ENCODE results near the gene BFAR.
"Not testable (repeated sequence)": the region's sequence is repeated elsewhere in the genome, so short reads cannot be mapped to it uniquely, and the experiment has no call there.

BFAR gene

GRCh38 chr16:14701859-14702258, 69.1 kb downstream of the BFAR start:
- H3K4me1 Mint-ChIP-seq; H3K4me3 Mint-ChIP-seq; DNase-seq; H3K9me3 Mint-ChIP-seq; ATAC-seq; H3K27me3 Mint-ChIP-seq; H3K36me3 Mint-ChIP-seq (ENCODE audit: low read depth); H3K27ac Mint-ChIP-seq: not testable (repeated sequence)

GRCh38 chr16:14702672-14703071, 69.9 kb downstream of the BFAR start:
- H3K4me3 Mint-ChIP-seq; H3K9me3 Mint-ChIP-seq; H3K4me1 Mint-ChIP-seq; H3K27me3 Mint-ChIP-seq; DNase-seq; H3K27ac Mint-ChIP-seq; H3K36me3 Mint-ChIP-seq (ENCODE audit: low read depth): not testable (repeated sequence)
- peak; percentile 12 for ATAC-seq

- not testable (repeated sequence) for H3K9me3 Mint-ChIP-seq; H3K36me3 Mint-ChIP-seq (ENCODE audit: low read depth); H3K27ac Mint-ChIP-seq; DNase-seq; H3K4me1 Mint-ChIP-seq; H3K4me3 Mint-ChIP-seq; H3K27me3 Mint-ChIP-seq
- peak; percentile 99 for ATAC-seq
These were observed 70.6 kb downstream of the BFAR start, which contains the start of gene NPIPA3 for GRCh38 chr16:14703156-14704011. Gene NPIPA3, plus strand, starts transcription at chr16:14703411. Its CDS starts 5,533 bp downstream, at chr16:14708944.

Measured in activated naive CD8-positive, alpha-beta T cell treated with anti-CD3 and anti-CD28 coated beads, Interleukin-2, amount 50 U/mL, for 24 hours (primary cell).